Immature natural killer cell (primary cell): Measurements from ENCODE around the gene KANSL1. TPM values are rescaled to one million over a fixed set of nuclear protein-coding genes. Genes with fewer than 3 reads are reported as not detected.
"Not testable (repeated sequence)": the region's sequence is repeated elsewhere in the genome, so short reads cannot be mapped to it uniquely, and the experiment has no call there.

Source experiments
- DNase-seq, 3 donors: peaks; one replicate each; pipeline ENCODE4 v3.0.0; 2022; ENCODE audit warnings: mixed read lengths in 1 of 3
- H3K27ac Mint-ChIP-seq, 6 donors: one replicate each; pipeline ENCODE4 v1.8.0; 2020; ENCODE audit warnings: mixed read lengths in 6 of 6, mild to moderate bottlenecking in 5 of 6, inconsistent platforms in 4 of 6, moderate library complexity in 3 of 6
- H3K27me3 Mint-ChIP-seq, 3 donors: one replicate each; pipeline ENCODE4 v1.8.0; 2020 to 2021; ENCODE audit warnings: low read depth in 3 of 3, mild to moderate bottlenecking in 3 of 3, mixed read lengths in 3 of 3, moderate library complexity in 3 of 3, inconsistent platforms in 1 of 3
- H3K36me3 Mint-ChIP-seq, 3 donors: one replicate each; pipeline ENCODE4 v1.8.0; 2020; ENCODE audit warnings: mixed read lengths in 3 of 3, inconsistent platforms in 2 of 3, mild to moderate bottlenecking in 2 of 3
- H3K4me1 Mint-ChIP-seq, 2 donors: one replicate each; pipeline ENCODE4 v1.8.0; 2020; ENCODE audit warnings: inconsistent platforms in 2 of 2, mild to moderate bottlenecking in 2 of 2, mixed read lengths in 2 of 2, moderate library complexity in 1 of 2
- H3K4me3 Mint-ChIP-seq, 5 donors: one replicate each; pipeline ENCODE4 v1.8.0; 2020; ENCODE audit warnings: mild to moderate bottlenecking in 5 of 5, mixed read lengths in 5 of 5, inconsistent platforms in 3 of 5, moderate library complexity in 3 of 5
- H3K9me3 Mint-ChIP-seq, 6 donors: one replicate each; pipeline ENCODE4 v1.8.0; 2020; ENCODE audit warnings: mild to moderate bottlenecking in 6 of 6, mixed read lengths in 6 of 6, inconsistent platforms in 4 of 6, moderate library complexity in 3 of 6
- polyA plus RNA-seq, 3 donors: library from polyadenylated mRNA; unstranded; fragments of 300-500 nt; fragmentation: Illumina TruSeq; gene quantifications; one replicate each; pipeline ENCODE4 v1.2.3, GENCODE V29; 2021

The KANSL1 gene
- polyA plus RNA-seq, 3 donors from 2014 or later, result 3.3 to 21.9 (median 8.6) TPM

GRCh38 chr17:46026166-46027047, 166.8 kb downstream of the KANSL1 start:
- Mint-ChIP-seq H3K27me3 (peaks cover 0 to 24% (median 16%) of the 10 kb centered on the region in 3 donors), H3K4me1 (peaks cover 49 to 60% of the 10 kb centered on the region in 2 donors)

GRCh38 chr17:46025510-46026165, 167.6 kb downstream of the KANSL1 start:
- DNase-seq, result no peak
- no peaks in the 10 kb centered on the region for H3K9me3 Mint-ChIP-seq
- peaks cover 0 to 19% (median 12%) of the 10 kb centered on the region in 3 donors for H3K27me3 Mint-ChIP-seq
- H3K36me3 Mint-ChIP-seq, result peaks cover 15 to 27% (median 18%) of the 10 kb centered on the region in 3 donors
- H3K27ac Mint-ChIP-seq, result peak overlapping the region; percentile 8 to 84 (median 74)
- peaks cover 56 to 68% of the 10 kb centered on the region in 2 donors for H3K4me1 Mint-ChIP-seq
- peak overlapping the region in 1 of 5 donors; percentile 6 for H3K4me3 Mint-ChIP-seq

More at GRCh38 chr17:46026166-46027047, 166.8 kb downstream of the KANSL1 start:
- Mint-ChIP-seq H3K4me3 (no peak overlapping the region), H3K36me3 (peaks cover 19 to 35% (median 19%) of the 10 kb centered on the region in 3 donors), H3K27ac (peak overlapping the region in 5 of 6 donors; percentile 4 to 79 (median 48)), H3K9me3 (no peaks in the 10 kb centered on the region)
- DNase-seq, result no peak

GRCh38 chr17:46025060-46025459, 168.2 kb downstream of the KANSL1 start:
- Mint-ChIP-seq H3K27ac (peak overlapping the region in 5 of 6 donors; percentile 71 to 84 (median 77)), H3K4me3 (no peak overlapping the region), H3K9me3 (no peaks in the 10 kb centered on the region), H3K4me1 (peaks cover 62 to 74% of the 10 kb centered on the region in 2 donors), H3K36me3 (peaks cover 10 to 21% (median 16%) of the 10 kb centered on the region in 3 donors), H3K27me3 (peaks cover 4 to 15% (median 13%) of the 10 kb centered on the region in 3 donors)
- DNase-seq, result no peak

GRCh38 chr17:46024590-46024989, 168.6 kb downstream of the KANSL1 start:
- H3K36me3 Mint-ChIP-seq, result peaks cover 9 to 20% (median 15%) of the 10 kb centered on the region in 3 donors
- no peak for DNase-seq
- H3K27me3 Mint-ChIP-seq, result peaks cover 6 to 18% (median 12%) of the 10 kb centered on the region in 3 donors
- peaks cover 66 to 75% of the 10 kb centered on the region in 2 donors for H3K4me1 Mint-ChIP-seq
- peak overlapping the region in 4 of 6 donors; percentile 50 to 68 (median 59) for H3K27ac Mint-ChIP-seq
- no peaks in the 10 kb centered on the region for H3K9me3 Mint-ChIP-seq
- H3K4me3 Mint-ChIP-seq, result no peak overlapping the region

GRCh38 chr17:46023783-46024388, 169.3 kb downstream of the KANSL1 start:
- no peaks in the 10 kb centered on the region for H3K9me3 Mint-ChIP-seq
- peaks cover 67 to 74% of the 10 kb centered on the region in 2 donors for H3K4me1 Mint-ChIP-seq
- peaks cover 7 to 14% (median 8%) of the 10 kb centered on the region in 3 donors for H3K36me3 Mint-ChIP-seq
- H3K27ac Mint-ChIP-seq, result peak overlapping the region; percentile 54 to 80 (median 68)
- peak overlapping the region in 3 of 5 donors; percentile 37 to 53 (median 38) for H3K4me3 Mint-ChIP-seq
- no peak for DNase-seq
- peaks cover 6 to 18% (median 9%) of the 10 kb centered on the region in 3 donors for H3K27me3 Mint-ChIP-seq

- Mint-ChIP-seq H3K4me3 (peak overlapping the region in 1 of 5 donors; percentile 37), H3K4me1 (peaks cover 69 to 77% of the 10 kb centered on the region in 2 donors), H3K27ac (peak overlapping the region in 5 of 6 donors; percentile 64 to 84 (median 68)), H3K27me3 (peaks cover 6 to 15% (median 9%) of the 10 kb centered on the region in 3 donors), H3K36me3 (peaks cover 4 to 13% (median 7%) of the 10 kb centered on the region in 3 donors)
- H3K9me3 Mint-ChIP-seq, DNase-seq: not testable (repeated sequence)
Observed at GRCh38 chr17:46023366-46023765, 169.9 kb downstream of the KANSL1 start.

GRCh38 chr17:46020998-46021397, 172.2 kb downstream of the KANSL1 start:
- H3K27ac Mint-ChIP-seq, result peak overlapping the region; percentile 96 to 100 (median 99)
- no peaks in the 10 kb centered on the region for H3K9me3 Mint-ChIP-seq
- peaks cover 73 to 74% of the 10 kb centered on the region in 2 donors for H3K4me1 Mint-ChIP-seq
- H3K27me3 Mint-ChIP-seq, result peaks cover 0 to 12% (median 6%) of the 10 kb centered on the region in 3 donors
- DNase-seq, result no peak
- H3K36me3 Mint-ChIP-seq, result peaks cover 4 to 7% (median 4%) of the 10 kb centered on the region in 3 donors
- peak overlapping the region in 4 of 5 donors; percentile 29 to 83 (median 48) for H3K4me3 Mint-ChIP-seq

GRCh38 chr17:46020023-46020761, 173.0 kb downstream of the KANSL1 start:
- peaks cover 0 to 12% (median 6%) of the 10 kb centered on the region in 3 donors for H3K27me3 Mint-ChIP-seq

GRCh38 chr17:46019408-46019925, 173.8 kb downstream of the KANSL1 start:
- peaks cover 0 to 12% (median 6%) of the 10 kb centered on the region in 3 donors for H3K27me3 Mint-ChIP-seq
- not testable (repeated sequence) for H3K9me3 Mint-ChIP-seq

More at GRCh38 chr17:46020023-46020761, 173.0 kb downstream of the KANSL1 start:
- Mint-ChIP-seq H3K27ac (peak overlapping the region; percentile 96 to 100 (median 99)), H3K36me3 (peaks cover 4 to 7% (median 4%) of the 10 kb centered on the region in 3 donors), H3K4me1 (peaks cover 65 to 66% of the 10 kb centered on the region in 2 donors), H3K9me3 (no peaks in the 10 kb centered on the region), H3K4me3 (peak overlapping the region; percentile 49 to 83 (median 66))
- DNase-seq, result peak; percentile 88 to 89 (median 88)

GRCh38 chr17:46013502-46014165, 179.6 kb downstream of the KANSL1 start:
- no peak for DNase-seq
- Mint-ChIP-seq H3K9me3 (no peaks in the 10 kb centered on the region), H3K36me3 (no peaks in the 10 kb centered on the region), H3K4me1 (peaks cover 8 to 12% of the 10 kb centered on the region in 2 donors), H3K27ac (peak overlapping the region in 1 of 6 donors; percentile 65), H3K4me3 (no peak overlapping the region), H3K27me3 (peaks cover 0 to 4% (median 2%) of the 10 kb centered on the region in 3 donors)

More at GRCh38 chr17:46019408-46019925, 173.8 kb downstream of the KANSL1 start:
- Mint-ChIP-seq H3K27ac (peak overlapping the region; percentile 96 to 100 (median 99)), H3K4me1 (peaks cover 59 to 64% of the 10 kb centered on the region in 2 donors), H3K4me3 (peak overlapping the region in 3 of 5 donors; percentile 66 to 83 (median 70))
- not testable (repeated sequence) for DNase-seq, H3K36me3 Mint-ChIP-seq

- H3K27me3 Mint-ChIP-seq, result peaks cover 0 to 4% (median 2%) of the 10 kb centered on the region in 3 donors
- no peak overlapping the region for H3K4me3 Mint-ChIP-seq
- H3K36me3 Mint-ChIP-seq, result no peaks in the 10 kb centered on the region
- no peak overlapping the region for H3K27ac Mint-ChIP-seq
- no peak for DNase-seq
- peaks cover 3 to 6% of the 10 kb centered on the region in 2 donors for H3K4me1 Mint-ChIP-seq
- H3K9me3 Mint-ChIP-seq, result no peaks in the 10 kb centered on the region
Observed at GRCh38 chr17:46013127-46013501, 180.1 kb downstream of the KANSL1 start.

- no peaks in the 10 kb centered on the region for H3K9me3 Mint-ChIP-seq
- H3K36me3 Mint-ChIP-seq, result no peaks in the 10 kb centered on the region
- no peak overlapping the region for H3K27ac Mint-ChIP-seq
- no peak overlapping the region for H3K4me3 Mint-ChIP-seq
- peaks cover 0 to 4% (median 2%) of the 10 kb centered on the region in 3 donors for H3K27me3 Mint-ChIP-seq
- peaks cover 0 to 2% of the 10 kb centered on the region in 2 donors for H3K4me1 Mint-ChIP-seq
- no peak for DNase-seq
Observed at GRCh38 chr17:46012506-46013079, 180.6 kb downstream of the KANSL1 start.
